Gastrocnemius medialis (tissue), 4 donors: ENCODE measurements around the gene VEGFC. TPM values are rescaled to one million over a fixed set of nuclear protein-coding genes. Genes with fewer than 3 reads are reported as not detected.

Experiments
- ATAC-seq, 2 donors: fragments of 150-250 bp; one replicate each; pipeline ENCODE4 v1.9.1; 2016
- DNase-seq, 2 donors: peaks; one replicate each; pipeline ENCODE4 v3.0.0-alpha.2; 2019
- H3K27ac ChIP-seq, 4 donors: fragments of 200-600 bp; sonication (generic); 1 replicate in 1 of 4; 2 replicates in 3 of 4; pipeline ENCODE4 v1.5.1; 2016 to 2018; ENCODE audit warnings: mild to moderate bottlenecking in 2 of 4, moderate library complexity in 1 of 4
- H3K27me3 ChIP-seq, 3 donors: fragments of 200-600 bp; sonication (generic) in 2 of 3; 1 replicate in 1 of 3; 2 replicates in 2 of 3; pipeline versions ENCODE4 v1.5.1 to v1.6.0; 2016 to 2019; ENCODE audit warnings: mild to moderate bottlenecking in 1 of 3, moderate library complexity in 1 of 3
- H3K36me3 ChIP-seq, 2 donors: fragments of 200-600 bp; sonication (generic) in 1 of 2; one replicate each; pipeline ENCODE4 v1.5.1; 2017 to 2018
- H3K4me1 ChIP-seq, 2 donors: fragments of 200-600 bp; sonication (generic) in 1 of 2; one replicate each; pipeline ENCODE4 v1.5.1; 2016 to 2017; ENCODE audit warnings: mild to moderate bottlenecking in 2 of 2
- H3K4me3 ChIP-seq, 4 donors: fragments of 200-600 bp; sonication (generic) in 3 of 4; 1 replicate in 1 of 4; 2 replicates in 3 of 4; pipeline ENCODE4 v1.5.1; 2016 to 2019; ENCODE audit warnings: mild to moderate bottlenecking in 2 of 4
- H3K9me3 ChIP-seq, 3 donors: fragments of 200-600 bp; sonication (generic) in 2 of 3; 1 replicate in 1 of 3; 2 replicates in 2 of 3; pipeline ENCODE4 v1.5.1; 2016 to 2019
- POLR2A ChIP-seq, 2 donors: fragments of 450-650 bp; IDR thresholded peaks; one replicate each; pipeline ENCODE4 v1.6.1; 2017; ENCODE audit warnings: antibody characterized with exemption in 2 of 2, mild to moderate bottlenecking in 2 of 2, moderate library complexity in 2 of 2
- in situ Hi-C, 4 donors: fragments of 200-750 bp; cut with MboI; loops; one replicate each; pipeline versions ENCODE4 v1.15.0 to v1.8.0; 2017; ENCODE audit warnings: low sequenced_read_pairs in 4 of 4
- intact Hi-C: fragments of 100-400 bp; cut with DNase I; formaldehyde crosslinking; loops from one replicate; pipeline ENCODE4 v1.15.1; 2023; ENCODE audit warnings: low total_unique reads
- total RNA-seq, 4 donors: library from RNA; depleted of rRNA; stranded (reverse); fragments of >200 nt; gene quantifications; one replicate each; pipeline versions ENCODE4 v1.1.0 to v1.2.3, GENCODE V29; 2016
- TF ChIP-seq, protein P1 (sequence below), 5 experiments: fragments of 450-650 bp in 3 of 5; fragments of 200-600 bp in 2 of 5; sonication (generic) in 2 of 5; IDR thresholded peaks in 4 of 5; conservative IDR thresholded peaks in 1 of 5; 1 replicate in 4 of 5; 2 replicates in 1 of 5; pipeline ENCODE4 v1.5.1; 2016 to 2019; ENCODE audit warnings: antibody characterized with exemption in 5 of 5, mild to moderate bottlenecking in 3 of 5, moderate library complexity in 3 of 5

VEGFC gene
- total RNA-seq, 4 donors from 2014 or later: 1.1 to 2.9 (median 2.3) TPM

DNA sequence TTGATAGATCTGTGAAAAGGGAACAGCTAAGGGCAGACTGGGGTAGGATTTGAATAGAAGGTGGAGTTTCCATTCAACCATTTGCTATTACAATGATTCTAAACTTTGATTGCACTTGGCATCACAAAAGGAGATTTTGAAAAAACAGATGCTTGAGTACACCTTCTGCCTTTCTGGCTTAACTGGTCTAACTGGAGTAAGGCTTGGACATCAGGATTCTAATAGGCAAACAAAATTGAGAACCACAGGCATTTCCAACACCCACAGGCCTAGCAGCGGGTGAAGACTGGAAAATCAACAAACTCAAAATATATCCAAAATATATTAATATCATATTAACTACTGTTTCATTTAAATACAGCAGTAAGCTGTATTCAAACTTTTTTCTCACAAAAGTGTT, 1.9 kb upstream of the VEGFC start:
- DNase-seq: no peak
- TF ChIP-seq POLR2A (IDR thresholded peaks at IDR 0.05): no peak
- TF ChIP-seq, protein P1, sequence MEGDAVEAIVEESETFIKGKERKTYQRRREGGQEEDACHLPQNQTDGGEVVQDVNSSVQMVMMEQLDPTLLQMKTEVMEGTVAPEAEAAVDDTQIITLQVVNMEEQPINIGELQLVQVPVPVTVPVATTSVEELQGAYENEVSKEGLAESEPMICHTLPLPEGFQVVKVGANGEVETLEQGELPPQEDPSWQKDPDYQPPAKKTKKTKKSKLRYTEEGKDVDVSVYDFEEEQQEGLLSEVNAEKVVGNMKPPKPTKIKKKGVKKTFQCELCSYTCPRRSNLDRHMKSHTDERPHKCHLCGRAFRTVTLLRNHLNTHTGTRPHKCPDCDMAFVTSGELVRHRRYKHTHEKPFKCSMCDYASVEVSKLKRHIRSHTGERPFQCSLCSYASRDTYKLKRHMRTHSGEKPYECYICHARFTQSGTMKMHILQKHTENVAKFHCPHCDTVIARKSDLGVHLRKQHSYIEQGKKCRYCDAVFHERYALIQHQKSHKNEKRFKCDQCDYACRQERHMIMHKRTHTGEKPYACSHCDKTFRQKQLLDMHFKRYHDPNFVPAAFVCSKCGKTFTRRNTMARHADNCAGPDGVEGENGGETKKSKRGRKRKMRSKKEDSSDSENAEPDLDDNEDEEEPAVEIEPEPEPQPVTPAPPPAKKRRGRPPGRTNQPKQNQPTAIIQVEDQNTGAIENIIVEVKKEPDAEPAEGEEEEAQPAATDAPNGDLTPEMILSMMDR (IDR thresholded peaks at IDR 0.05 in 4 of 5, conservative IDR thresholded peaks at IDR 0.05 in 1 of 5): no peak
- H3K9me3 ChIP-seq: no peaks in the 10 kb centered on the region
- in situ Hi-C loops: no loop called here
- no peak overlapping the region for H3K27ac ChIP-seq
- intact Hi-C loops: loop anchor here (10.0 kb wide), 2 partner anchors 220 to 420 kb away; no protein-coding TSS in a partner anchor
- H3K4me1 ChIP-seq: peaks cover 5 to 7% of the 10 kb centered on the region in 2 donors
- H3K27me3 ChIP-seq: no peaks in the 10 kb centered on the region
- no peaks in the 10 kb centered on the region for H3K36me3 ChIP-seq
- ATAC-seq: no peak
- no peak overlapping the region for H3K4me3 ChIP-seq

DNA sequence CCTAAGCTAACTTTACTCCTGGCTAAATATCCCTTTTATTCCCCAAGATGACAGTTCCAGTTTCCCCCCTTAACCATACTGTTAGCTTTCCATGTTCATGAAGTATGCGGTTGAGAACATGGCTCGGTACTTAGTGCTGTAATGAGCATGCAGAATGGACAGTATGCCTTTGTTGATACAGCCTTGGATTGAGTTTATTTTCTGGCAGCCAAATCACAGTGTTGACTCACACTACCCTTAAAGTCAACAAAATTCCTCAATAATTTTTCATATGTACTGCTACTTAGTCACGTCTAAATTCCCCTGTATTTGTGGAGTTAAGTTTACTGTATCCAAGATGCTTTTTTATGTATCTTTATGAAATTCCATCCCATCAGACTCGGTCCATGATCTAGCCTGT, 1.4 kb upstream of the VEGFC start:
- peaks cover 5 to 7% of the 10 kb centered on the region in 2 donors for H3K4me1 ChIP-seq
- no peak overlapping the region for H3K27ac ChIP-seq
- in situ Hi-C loops (no loop called here), intact Hi-C loops (loop anchor here (10.0 kb wide), 2 partner anchors 219 to 419 kb away; no protein-coding TSS in a partner anchor)
- ATAC-seq (no peak), DNase-seq (no peak)
- no peak overlapping the region for H3K4me3 ChIP-seq
- no peaks in the 10 kb centered on the region for H3K27me3 ChIP-seq
- H3K36me3 ChIP-seq: no peaks in the 10 kb centered on the region
- TF ChIP-seq, protein P1 (IDR thresholded peaks at IDR 0.05 in 4 of 5, conservative IDR thresholded peaks at IDR 0.05 in 1 of 5): no peak
- TF ChIP-seq POLR2A (IDR thresholded peaks at IDR 0.05): no peak
- H3K9me3 ChIP-seq: no peaks in the 10 kb centered on the region

DNA sequence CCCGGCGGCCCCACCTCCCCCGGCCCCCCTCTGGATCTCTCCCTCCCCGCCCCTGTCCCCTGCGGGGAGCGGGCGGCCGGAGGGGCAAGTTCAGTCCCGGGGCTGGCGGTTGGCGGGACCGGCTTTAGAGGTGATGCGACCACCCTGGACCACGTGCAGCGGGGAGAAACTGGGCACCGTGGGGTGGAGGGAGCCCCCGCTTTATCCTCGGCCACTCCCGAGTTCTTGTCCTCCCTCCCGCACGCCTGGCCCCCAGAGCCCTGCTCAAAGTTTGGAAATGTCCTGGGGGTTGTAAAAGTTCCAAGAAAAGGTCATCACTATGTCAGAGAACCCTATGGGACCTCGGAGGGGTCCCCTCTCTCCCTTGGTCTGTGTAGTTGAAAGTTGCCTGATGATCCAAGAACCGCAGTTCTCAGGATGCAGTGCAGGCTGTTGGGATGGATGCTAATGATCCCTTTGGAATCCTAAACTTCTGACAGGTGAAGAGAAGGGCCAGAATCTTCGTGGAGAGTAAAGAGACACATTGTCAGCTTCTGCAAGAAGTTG, 411 bp upstream of the VEGFC start:
- Histone ChIP-seq H3K27me3 (no peaks in the 10 kb centered on the region), H3K9me3 (no peaks in the 10 kb centered on the region), H3K36me3 (no peaks in the 10 kb centered on the region), H3K4me1 (peaks cover 5 to 7% of the 10 kb centered on the region in 2 donors), H3K4me3 (peak overlapping the region; percentile 49 to 72 (median 60)), H3K27ac (peak overlapping the region; percentile 35 to 45 (median 42))
- no peak for ATAC-seq
- intact Hi-C loops (loop anchor here (10.0 kb wide), 2 partner anchors 218 to 418 kb away; no protein-coding TSS in a partner anchor), in situ Hi-C loops (no loop called here)
- DNase-seq: no peak
- TF ChIP-seq, protein P1 (IDR thresholded peaks at IDR 0.05 in 4 of 5, conservative IDR thresholded peaks at IDR 0.05 in 1 of 5): no peak
- TF ChIP-seq POLR2A (IDR thresholded peaks at IDR 0.05): no peak

DNA sequence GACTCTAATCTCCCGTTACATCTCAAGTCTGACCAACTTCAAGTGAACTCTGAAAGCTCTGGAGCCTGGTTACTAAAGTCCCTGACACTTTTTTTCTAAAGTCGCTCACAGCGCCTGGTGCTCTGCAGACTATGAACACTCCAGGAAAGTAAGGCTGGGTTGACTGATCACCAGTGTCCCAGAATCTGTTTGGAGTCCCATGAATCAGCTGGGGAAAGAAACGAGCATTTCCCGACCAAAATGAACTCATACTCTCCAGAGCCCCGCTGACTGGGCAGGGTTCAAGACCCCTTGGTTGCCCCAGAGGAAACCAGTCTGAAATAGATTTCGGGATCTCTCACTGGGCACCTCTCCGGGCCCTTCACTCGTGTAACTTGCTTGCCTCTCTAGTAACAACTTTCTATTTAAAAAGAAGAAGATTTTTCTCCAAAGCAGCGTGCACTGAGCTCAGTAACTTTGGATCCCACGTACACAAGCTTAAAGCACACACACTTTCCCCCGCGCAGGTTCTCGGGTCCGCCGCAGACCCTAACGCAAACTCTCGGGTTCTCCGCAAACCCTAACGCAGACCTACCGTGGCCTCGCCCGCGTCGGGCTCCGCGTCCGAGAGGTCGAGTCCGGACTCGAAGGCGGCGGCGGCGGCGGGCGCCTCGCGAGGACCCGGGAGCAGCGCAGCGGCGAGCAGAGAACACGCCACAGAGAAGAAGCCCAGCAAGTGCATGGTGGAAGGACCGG, 964 bp downstream of the VEGFC start:
- Histone ChIP-seq H3K4me1 (peaks cover 5 to 7% of the 10 kb centered on the region in 2 donors), H3K9me3 (no peaks in the 10 kb centered on the region), H3K4me3 (peak overlapping the region; percentile 61 to 72 (median 69)), H3K27ac (peak overlapping the region; percentile 67 to 79 (median 71)), H3K36me3 (no peaks in the 10 kb centered on the region), H3K27me3 (no peaks in the 10 kb centered on the region)
- in situ Hi-C loops: no loop called here
- TF ChIP-seq, protein P1 (IDR thresholded peaks at IDR 0.05 in 4 of 5, conservative IDR thresholded peaks at IDR 0.05 in 1 of 5): no peak
- TF ChIP-seq POLR2A (IDR thresholded peaks at IDR 0.05): no peak
- intact Hi-C loops: loop anchor here (10.0 kb wide), 2 partner anchors 217 to 417 kb away; no protein-coding TSS in a partner anchor
- ATAC-seq (peak; percentile 31 to 41), DNase-seq (peak in 1 of 2 donors; percentile 13)
